GM12878 (cell line): ENCODE data around the gene KRTAP10-6. TPM values are rescaled to one million over a fixed set of nuclear protein-coding genes. Genes with fewer than 3 reads are reported as not detected.

Source experiments
- ATAC-seq: fragments of 200-7000 bp; cut with Tn5 transposase; 3 replicates; pipeline ENCODE4 v1.9.1; 2020; ENCODE audit warnings: mild to moderate bottlenecking, moderate library complexity
- BruUV-seq: library from RNA; stranded (reverse); fragments of 400-500 nt; replicated peaks from 2 replicates; lab custom pipeline; 2021; lab: Mats Ljungman, UMichigan
- CTCF ChIA-PET: fragments of 300-600 bp; sonication (Branson Sonifier 250); formaldehyde crosslinking; extraction: SDS; loops from one replicate; lab custom pipeline; 2021; ENCODE audit warnings: inconsistent platforms; lab: Yijun Ruan, JAX
- POLR2A ChIA-PET: fragments of 350-600 bp; formaldehyde crosslinking; extraction: SDS; loops from one replicate; lab custom pipeline; 2021; ENCODE audit warnings: inconsistent platforms; lab: Charles Lee
- RAD21 ChIA-PET: fragments of 300-600 bp; sonication (Branson Sonifier 250); formaldehyde crosslinking; loops from one replicate; lab custom pipeline; 2023; ENCODE audit warnings: antibody characterized with exemption; ENCODE audit not compliant: unreplicated experiment; lab: Charles Lee
- SMC1A ChIA-PET: fragments of 300-600 bp; sonication (Branson Sonifier 250); formaldehyde crosslinking; loops from one replicate; lab custom pipeline; 2023; ENCODE audit not compliant: unreplicated experiment, uncharacterized antibody; lab: Charles Lee
- DNase-seq: peaks from one replicate; pipeline ENCODE4 v3.0.0-alpha.2; 2011; ENCODE audit warnings: low read depth, low spot score
- FAIRE-seq: peaks from 3 replicates; lab custom pipeline; 2011; peaks lifted over from hg19 to GRCh38; lab: Jason Lieb, UNC
- H2AFZ ChIP-seq: 2 replicates; pipeline ENCODE4 v1.6.0; 2011; ENCODE audit warnings: low read depth, low read length, control low read depth; ENCODE audit not compliant: control insufficient read depth
- H3K27ac ChIP-seq: 2 replicates; pipeline ENCODE4 v1.5.1; 2011; ENCODE audit warnings: control low read depth; ENCODE audit not compliant: control insufficient read depth, insufficient read depth
- H3K27me3 ChIP-seq, 2 experiments: replicated peaks in 1 of 2; 2 replicates each; pipeline versions ENCODE4 v1.6.0 to v1.6.1; 2011; ENCODE audit warnings: low read length in 1 of 2; ENCODE audit not compliant: control insufficient read depth in 2 of 2, insufficient read depth in 2 of 2
- H3K36me3 ChIP-seq, 2 experiments: 2 replicates each; pipeline ENCODE4 v1.5.1; 2011; ENCODE audit warnings: low read length in 1 of 2; ENCODE audit not compliant: control insufficient read depth in 2 of 2, insufficient read depth in 2 of 2
- H3K4me1 ChIP-seq: 2 replicates; pipeline ENCODE4 v1.6.1; 2011; ENCODE audit warnings: mild to moderate bottlenecking, low read length, moderate library complexity, mixed read lengths; ENCODE audit not compliant: control insufficient read depth, insufficient read depth
- H3K4me2 ChIP-seq: 2 replicates; pipeline ENCODE4 v1.6.0; 2011; ENCODE audit warnings: control low read depth; ENCODE audit not compliant: control insufficient read depth, insufficient read depth
- H3K4me3 ChIP-seq: fragments of 200-600 bp; sonication (generic); 2 replicates; pipeline ENCODE4 v1.5.1; 2016
- H3K79me2 ChIP-seq: 2 replicates; pipeline ENCODE4 v1.6.0; 2011; ENCODE audit warnings: low read length; ENCODE audit not compliant: control insufficient read depth, insufficient read depth
- H3K9ac ChIP-seq: 2 replicates; pipeline ENCODE4 v1.8.0; 2011; ENCODE audit warnings: low read length, control low read depth, mixed read lengths; ENCODE audit not compliant: control insufficient read depth, insufficient read depth
- H3K9me3 ChIP-seq: replicated peaks from 3 replicates; pipeline ENCODE4 v1.5.1; 2011; ENCODE audit warnings: mild to moderate bottlenecking, low read length; ENCODE audit not compliant: control insufficient read depth, insufficient read depth
- H4K20me1 ChIP-seq: 2 replicates; pipeline ENCODE4 v1.6.0; 2011; ENCODE audit not compliant: control insufficient read depth, insufficient read depth
- BCL3 ChIP-seq: IDR thresholded peaks from 2 replicates; pipeline ENCODE4 v1.6.1; 2011; ENCODE audit warnings: borderline replicate concordance, low read depth, mild to moderate bottlenecking, moderate library complexity, low read length; ENCODE audit not compliant: insufficient read depth, poor library complexity, severe bottlenecking
- CBX5 ChIP-seq: sonication (generic); IDR thresholded peaks from 2 replicates; pipeline ENCODE4 v1.6.1; 2016; ENCODE audit warnings: low read depth, moderate library complexity, mild to moderate bottlenecking, inconsistent platforms
- CHD4 ChIP-seq: fragments of 200-600 bp; sonication (generic); IDR thresholded peaks from 2 replicates; pipeline ENCODE4 v1.6.1; 2016; ENCODE audit warnings: mild to moderate bottlenecking
- CTCF ChIP-seq, 3 experiments: IDR thresholded peaks in 2 of 3; conservative IDR thresholded peaks in 1 of 3; 2 replicates each; pipeline ENCODE4 v1.5.1; 2011; ENCODE audit warnings: low read depth in 3 of 3, low read length in 3 of 3, mild to moderate bottlenecking in 3 of 3, control low read depth in 2 of 3, moderate library complexity in 2 of 3, inconsistent platforms in 1 of 3, mixed read lengths in 1 of 3; ENCODE audit not compliant: control insufficient read depth in 2 of 3, insufficient read depth in 1 of 3; ENCODE audit errors: extremely low read depth in 1 of 3
- E2F8 ChIP-seq: fragments of 450-650 bp; IDR thresholded peaks from 2 replicates; pipeline ENCODE4 v1.6.1; 2018; ENCODE audit warnings: mild to moderate bottlenecking, low read depth, moderate library complexity; ENCODE audit not compliant: partially characterized antibody
- EGR1 ChIP-seq, 2 experiments: IDR thresholded peaks; 1 replicate in 1 of 2; 2 replicates in 1 of 2; pipeline ENCODE4 v1.6.1; 2011 to 2012; ENCODE audit warnings: low read depth in 2 of 2, low read length in 2 of 2, borderline replicate concordance in 1 of 2, mild to moderate bottlenecking in 1 of 2, moderate library complexity in 1 of 2
- JUND ChIP-seq: IDR thresholded peaks from 2 replicates; pipeline ENCODE4 v1.6.1; 2012; ENCODE audit warnings: low read depth, mild to moderate bottlenecking, low read length, improper control_type of control experiment, moderate library complexity
- MTA3 ChIP-seq: IDR thresholded peaks from 2 replicates; pipeline ENCODE4 v1.6.1; 2012; ENCODE audit warnings: low read length, inconsistent platforms, borderline replicate concordance
- NFIC ChIP-seq: IDR thresholded peaks from 2 replicates; pipeline ENCODE4 v1.6.1; 2012; ENCODE audit warnings: low read depth, mild to moderate bottlenecking, inconsistent platforms, low read length, moderate library complexity
- PML ChIP-seq: IDR thresholded peaks from 2 replicates; pipeline ENCODE4 v1.6.1; 2012; ENCODE audit warnings: low read length, inconsistent platforms
- ZNF217 ChIP-seq: fragments of 450-650 bp; IDR thresholded peaks from 2 replicates; pipeline ENCODE4 v1.6.1; 2017; ENCODE audit warnings: antibody characterized with exemption, mild to moderate bottlenecking
- ZSCAN29 ChIP-seq: fragments of 450-650 bp; IDR thresholded peaks from 2 replicates; pipeline ENCODE4 v1.6.1; 2017; ENCODE audit warnings: mild to moderate bottlenecking, moderate library complexity
- WGBS: methylation state at CpG from one replicate; pipeline ENCODE4 v1.1.6; 2016; ENCODE audit warnings: low lambda C conversion rate; ENCODE audit not compliant: insufficient replicate concordance, insufficient coverage; ENCODE audit errors: missing lambda C conversion rate; 5-methylcytosine and 5-hydroxymethylcytosine counted together
- in situ Hi-C: fragments of 300-500 bp; cut with MboI; formaldehyde crosslinking; loops from 9 replicates; pipeline ENCODE4 v1.14.3; 2018; ENCODE audit warnings: mixed read lengths
- intact Hi-C: fragments of 100-400 bp; cut with micrococcal nuclease; formaldehyde crosslinking; loops from one replicate; pipeline ENCODE4 v1.14.2; 2022; ENCODE audit not compliant: unreplicated experiment
- polyA plus RNA-seq, 11 experiments: library from polyadenylated mRNA; depleted of rRNA in 4 of 11; unstranded in 6 of 11; stranded (reverse) in 5 of 11; fragments of >200 nt; fragmentation: Nextera tagmentation in 4 of 11; fragmentation: Illumina TruSeq in 1 of 11; extraction: Ambion mirVana in 4 of 11; extraction: Trizol in 1 of 11; gene quantifications; 1 replicate in 1 of 11; 2 replicates in 10 of 11; pipeline versions ENCODE4 v1.2.1 to v1.2.3, GENCODE V29; 2011 to 2016; ENCODE audit warnings: inconsistent platforms in 2 of 11, missing spikeins in 2 of 11, low read depth in 1 of 11
- total RNA-seq, 4 experiments: library from RNA; depleted of rRNA in 3 of 4; stranded (reverse); fragments of >200 nt in 3 of 4; fragmentation: Illumina TruSeq in 1 of 4; extraction: Trizol in 1 of 4; gene quantifications; 2 replicates each; pipeline versions ENCODE4 v1.2.1 to v1.2.3, GENCODE V29; 2013 to 2021

KRTAP10-6 gene
- total and polyA plus RNA-seq, 10 of the 15 experiments (the other 5 are each of a cell fraction or from before 2014, with no cell fraction given): not detected

GRCh38 chr21:44564099-44564498 lies 28.2 kb downstream of the KRTAP10-6 start (continued):
- no peak for TF ChIP-seq ZSCAN29
- TF ChIP-seq BCL3: no peak
- TF ChIP-seq NFIC: no peak
- TF ChIP-seq MTA3: no peak
- TF ChIP-seq CBX5: no peak
- no peak for TF ChIP-seq JUND

GRCh38 chr21:44558695-44559094 lies 33.6 kb downstream of the KRTAP10-6 start, which contains the start of gene KRTAP10-3:
Gene KRTAP10-3 (minus strand): TSS chr21:44558795. CDS start chr21:44558715, 80 bp downstream.
- ATAC-seq (no peak), DNase-seq (no peak), FAIRE-seq (no peak)
- TF ChIP-seq PML: no peak
- TF ChIP-seq CTCF (IDR thresholded peaks at IDR 0.05 in 2 of 3, conservative IDR thresholded peaks at IDR 0.05 in 1 of 3; ENCODE audit: control insufficient read depth in 2 of 3, extremely low read depth in 1 of 3, insufficient read depth in 1 of 3, low read depth in 3 of 3, low read length in 3 of 3): no peak
- no peak for TF ChIP-seq ZNF217
- no peak for TF ChIP-seq EGR1 (IDR thresholded peaks at IDR 0.05; ENCODE audit: borderline replicate concordance in 1 of 2, low read depth in 2 of 2, low read length in 2 of 2)
- no peak for TF ChIP-seq E2F8
- TF ChIP-seq CHD4: no peak
- Histone ChIP-seq H2AFZ (no peak within 1 kb of the TSS), H3K4me1 (no peaks in the 10 kb centered on the region), H3K4me2 (no peak within 1 kb of the TSS), H3K4me3 (no peak within 1 kb of the TSS), H3K79me2 (no peaks in the 10 kb centered on the region), H3K27me3 (no peaks in the 10 kb centered on the region; a peak in 1 of 4 replicates), H3K27ac (no peak within 1 kb of the TSS), H3K36me3 (no peaks in the 10 kb centered on the region), H3K9me3 (no peaks in the 10 kb centered on the region; the same call in 2 of the 3 replicates), H4K20me1 (no peaks in the 10 kb centered on the region), H3K9ac (no peak within 1 kb of the TSS)
- intact Hi-C loops: no loop called here
- in situ Hi-C loops: no loop called here
- ChIA-PET SMC1A (no interaction called here), POLR2A (no interaction called here), CTCF (no interaction called here), RAD21 (no interaction called here)
- no TSS peak for BruUV-seq
- WGBS: 24% methylated on average over 5 of the region's 5 CpGs
